ENCODE results near the gene HAPLN1.

Gene HAPLN1

GRCh38 chr5:83715236-83716065 lies 5.2 kb downstream of the HAPLN1 start:
- no peak for DNase-seq

- no peak for DNase-seq
These were observed 5.8 kb downstream of the HAPLN1 start for GRCh38 chr5:83714810-83715209.

GRCh38 chr5:83711982-83712601 lies 8.6 kb downstream of the HAPLN1 start:
- DNase-seq, result no peak

- DNase-seq, result no peak
These were observed 10.7 kb downstream of the HAPLN1 start for GRCh38 chr5:83709973-83710372.

GRCh38 chr5:83708170-83708569 lies 12.5 kb downstream of the HAPLN1 start:
- no peak for DNase-seq

GRCh38 chr5:83703059-83703458 lies 17.6 kb downstream of the HAPLN1 start:
- DNase-seq, result no peak

GRCh38 chr5:83701886-83702285 lies 18.8 kb downstream of the HAPLN1 start:
- DNase-seq, result no peak

- no peak for DNase-seq
These were observed 30.8 kb downstream of the HAPLN1 start for GRCh38 chr5:83689881-83690280.

GRCh38 chr5:83688281-83688680 lies 32.4 kb downstream of the HAPLN1 start:
- DNase-seq, result no peak

- DNase-seq, result no peak
These were observed 33.5 kb downstream of the HAPLN1 start for GRCh38 chr5:83687124-83687619.

- DNase-seq, result no peak
These were observed 34.4 kb downstream of the HAPLN1 start for GRCh38 chr5:83686251-83686650.

GRCh38 chr5:83683836-83684235 lies 36.8 kb downstream of the HAPLN1 start:
- DNase-seq, result no peak

GRCh38 chr5:83672646-83673045 lies 48.0 kb downstream of the HAPLN1 start:
- DNase-seq, result no peak

GRCh38 chr5:83672158-83672557 lies 48.5 kb downstream of the HAPLN1 start:
- DNase-seq, result no peak

- no peak for DNase-seq
These were observed 55.0 kb downstream of the HAPLN1 start for GRCh38 chr5:83665631-83666030.

GRCh38 chr5:83662558-83662957 lies 58.1 kb downstream of the HAPLN1 start:
- no peak for DNase-seq

- DNase-seq, result no peak
These were observed 62.7 kb downstream of the HAPLN1 start for GRCh38 chr5:83657807-83658525.

- no peak for DNase-seq
These were observed 66.1 kb downstream of the HAPLN1 start for GRCh38 chr5:83654427-83654994.

GRCh38 chr5:83653669-83654068 lies 67.0 kb downstream of the HAPLN1 start:
- DNase-seq, result no peak

GRCh38 chr5:83645936-83646335 lies 74.7 kb downstream of the HAPLN1 start:
- no peak for DNase-seq

- no peak for DNase-seq
These were observed 76.4 kb downstream of the HAPLN1 start for GRCh38 chr5:83644301-83644700.

GRCh38 chr5:83641946-83642345 lies 78.7 kb downstream of the HAPLN1 start:
- DNase-seq, result no peak

GRCh38 chr5:83639911-83640310 lies 80.7 kb downstream of the HAPLN1 start:
- DNase-seq, result no peak

Measured in activated T-cell treated with anti-CD3 and anti-CD28 coated beads, Interleukin-2, amount 50 U/mL, for 48 hours (primary cell).